Naive thymus-derived CD8-positive, alpha-beta T cell (primary cell): Measurements from ENCODE around the gene NR5A1. TPM values are rescaled to one million over a fixed set of nuclear protein-coding genes. Genes with fewer than 3 reads are reported as not detected.
A peak's percentile ranks its signal among the peaks of the same experiment; 100 is the strongest.

Source experiments
- ATAC-seq, 2 donors: fragments of 150-1000 bp; cut with Tn5 transposase in 1 of 2; sonication (Bioruptor Pico), chemical (Tn5 transposase) in 1 of 2; 1 replicate in 1 of 2; 2 replicates in 1 of 2; pipeline ENCODE4 v1.10.0; 2021; ENCODE audit warnings: mild to moderate bottlenecking in 2 of 2, moderate library complexity in 2 of 2
- POLR2A ChIA-PET: fragments of 350-600 bp; sonication (Branson Sonifier 250); formaldehyde crosslinking; loops from one replicate; lab custom pipeline; 2021; ENCODE audit warnings: antibody characterized with exemption; lab: Charles Lee
- DNase-seq, 10 donors: peaks; one replicate each; pipeline versions ENCODE4 v3.0.0 to v3.0.0-alpha.2; 2020 to 2022
- H3K27ac Mint-ChIP-seq, 10 donors: one replicate each; pipeline ENCODE4 v1.8.0; 2020 to 2022; ENCODE audit warnings: mild to moderate bottlenecking in 10 of 10, mixed read lengths in 10 of 10, moderate library complexity in 4 of 10, inconsistent platforms in 1 of 10
- H3K27me3 Mint-ChIP-seq, 5 donors: one replicate each; pipeline ENCODE4 v1.8.0; 2021 to 2022; ENCODE audit warnings: mixed read lengths in 5 of 5
- H3K36me3 Mint-ChIP-seq, 3 donors: one replicate each; pipeline ENCODE4 v1.8.0; 2020 to 2022; ENCODE audit warnings: mixed read lengths in 3 of 3, mild to moderate bottlenecking in 2 of 3, inconsistent platforms in 1 of 3
- H3K4me1 Mint-ChIP-seq, 4 donors: one replicate each; pipeline ENCODE4 v1.8.0; 2021 to 2022; ENCODE audit warnings: mixed read lengths in 4 of 4
- H3K4me3 Mint-ChIP-seq, 10 donors: one replicate each; pipeline ENCODE4 v1.8.0; 2020 to 2022; ENCODE audit warnings: mild to moderate bottlenecking in 10 of 10, mixed read lengths in 10 of 10, moderate library complexity in 6 of 10, inconsistent platforms in 1 of 10
- H3K9me3 Mint-ChIP-seq, 9 donors: one replicate each; pipeline ENCODE4 v1.8.0; 2020 to 2022; ENCODE audit warnings: mixed read lengths in 9 of 9, mild to moderate bottlenecking in 3 of 9, inconsistent platforms in 1 of 9, moderate library complexity in 1 of 9
- polyA plus RNA-seq, 3 donors: library from polyadenylated mRNA; unstranded; fragments of 300-500 nt; fragmentation: Illumina TruSeq; gene quantifications; one replicate each; pipeline ENCODE4 v1.2.3, GENCODE V29; 2021
- total RNA-seq, 8 experiments: library from RNA in 2 of 8; stranded (reverse) in 2 of 8; gene quantifications; one replicate each; pipeline ENCODE4 v1.2.3 and lab custom pipeline; 2021 to 2026

NR5A1 gene
- total and polyA plus RNA-seq, 5 experiments from 2014 or later: not detected

GRCh38 chr9:124495126-124496074, 11.8 kb downstream of the NR5A1 start:
- POLR2A ChIA-PET: no interaction called here
- Mint-ChIP-seq H3K9me3 (no peaks in the 10 kb centered on the region), H3K27me3 (no peaks in the 10 kb centered on the region), H3K4me1 (peaks cover 23 to 44% (median 33%) of the 10 kb centered on the region in 4 donors), H3K4me3 (peak overlapping the region; percentile 55 to 90 (median 78)), H3K36me3 (no peaks in the 10 kb centered on the region), H3K27ac (peak overlapping the region; percentile 80 to 99 (median 92))
- peak in 1 of 10 donors; percentile 20 for DNase-seq
- peak; percentile 51 to 58 for ATAC-seq

GRCh38 chr9:124493794-124494479, 13.3 kb downstream of the NR5A1 start:
- no peak for DNase-seq
- no peak for ATAC-seq
- Mint-ChIP-seq H3K4me1 (peaks cover 23 to 38% (median 30%) of the 10 kb centered on the region in 4 donors), H3K36me3 (no peaks in the 10 kb centered on the region), H3K4me3 (no peak overlapping the region), H3K9me3 (no peaks in the 10 kb centered on the region), H3K27ac (peak overlapping the region; percentile 23 to 92 (median 76)), H3K27me3 (no peaks in the 10 kb centered on the region)
- POLR2A ChIA-PET: no interaction called here

- DNase-seq (no peak), ATAC-seq (no peak)
- peak overlapping the region in 1 of 10 donors; percentile 92 for H3K27ac Mint-ChIP-seq
- H3K4me1 Mint-ChIP-seq: peaks cover 23 to 38% (median 30%) of the 10 kb centered on the region in 4 donors
- no peaks in the 10 kb centered on the region for H3K36me3 Mint-ChIP-seq
- no peaks in the 10 kb centered on the region for H3K27me3 Mint-ChIP-seq
- POLR2A ChIA-PET: no interaction called here
- H3K4me3 Mint-ChIP-seq: no peak overlapping the region
- H3K9me3 Mint-ChIP-seq: no peaks in the 10 kb centered on the region
Observed at GRCh38 chr9:124493218-124493617, 14.0 kb downstream of the NR5A1 start.

GRCh38 chr9:124492818-124493217, 14.4 kb downstream of the NR5A1 start:
- no peak for ATAC-seq
- Mint-ChIP-seq H3K27me3 (no peaks in the 10 kb centered on the region), H3K27ac (no peak overlapping the region), H3K4me3 (no peak overlapping the region), H3K9me3 (no peaks in the 10 kb centered on the region), H3K4me1 (peaks cover 21 to 37% (median 28%) of the 10 kb centered on the region in 4 donors), H3K36me3 (no peaks in the 10 kb centered on the region)
- POLR2A ChIA-PET: no interaction called here
- DNase-seq: no peak

GRCh38 chr9:124491049-124491975, 15.9 kb downstream of the NR5A1 start:
- DNase-seq: no peak
- H3K9me3 Mint-ChIP-seq: no peaks in the 10 kb centered on the region
- H3K4me3 Mint-ChIP-seq: no peak overlapping the region
- no peaks in the 10 kb centered on the region for H3K27me3 Mint-ChIP-seq
- POLR2A ChIA-PET: no interaction called here
- no peaks in the 10 kb centered on the region for H3K36me3 Mint-ChIP-seq
- no peak overlapping the region for H3K27ac Mint-ChIP-seq
- ATAC-seq: no peak
- H3K4me1 Mint-ChIP-seq: peaks cover 12 to 22% (median 19%) of the 10 kb centered on the region in 4 donors

GRCh38 chr9:124490004-124490403, 17.2 kb downstream of the NR5A1 start:
- POLR2A ChIA-PET: no interaction called here
- Mint-ChIP-seq H3K9me3 (no peaks in the 10 kb centered on the region), H3K27ac (peak overlapping the region in 1 of 10 donors; percentile 24), H3K4me1 (peaks cover 0 to 10% (median 6%) of the 10 kb centered on the region in 4 donors), H3K4me3 (no peak overlapping the region), H3K36me3 (no peaks in the 10 kb centered on the region), H3K27me3 (no peaks in the 10 kb centered on the region)
- ATAC-seq: no peak
- no peak for DNase-seq

GRCh38 chr9:124489222-124489621, 18.0 kb downstream of the NR5A1 start:
- no peak overlapping the region for H3K27ac Mint-ChIP-seq
- POLR2A ChIA-PET: interaction anchor here (0.5 to 0.8 kb wide), 2 partner anchors 9 to 55 kb away, joined by 3 read pairs; no protein-coding TSS in a partner anchor
- H3K36me3 Mint-ChIP-seq: no peaks in the 10 kb centered on the region
- ATAC-seq: no peak
- H3K4me3 Mint-ChIP-seq: no peak overlapping the region
- DNase-seq: no peak
- peaks cover 0 to 3% (median 3%) of the 10 kb centered on the region in 4 donors for H3K4me1 Mint-ChIP-seq
- no peaks in the 10 kb centered on the region for H3K27me3 Mint-ChIP-seq
- H3K9me3 Mint-ChIP-seq: no peaks in the 10 kb centered on the region

- POLR2A ChIA-PET: interaction anchor here (0.5 to 0.8 kb wide), 2 partner anchors 10 to 54 kb away, joined by 3 read pairs; no protein-coding TSS in a partner anchor
- H3K27ac Mint-ChIP-seq: no peak overlapping the region
- no peaks in the 10 kb centered on the region for H3K9me3 Mint-ChIP-seq
- no peak overlapping the region for H3K4me3 Mint-ChIP-seq
- ATAC-seq (no peak), DNase-seq (no peak)
- no peaks in the 10 kb centered on the region for H3K27me3 Mint-ChIP-seq
- peaks cover 0 to 3% (median 0%) of the 10 kb centered on the region in 4 donors for H3K4me1 Mint-ChIP-seq
- no peaks in the 10 kb centered on the region for H3K36me3 Mint-ChIP-seq
Observed at GRCh38 chr9:124488641-124489210, 18.5 kb downstream of the NR5A1 start.

GRCh38 chr9:124487260-124488182, 19.7 kb downstream of the NR5A1 start:
- no peak for DNase-seq
- no peaks in the 10 kb centered on the region for H3K27me3 Mint-ChIP-seq
- no peaks in the 10 kb centered on the region for H3K36me3 Mint-ChIP-seq
- H3K9me3 Mint-ChIP-seq: no peaks in the 10 kb centered on the region
- POLR2A ChIA-PET: no interaction called here
- H3K4me1 Mint-ChIP-seq: peaks cover 0 to 3% (median 0%) of the 10 kb centered on the region in 4 donors
- no peak for ATAC-seq
- H3K4me3 Mint-ChIP-seq: no peak overlapping the region
- no peak overlapping the region for H3K27ac Mint-ChIP-seq

GRCh38 chr9:124486778-124487259, 20.4 kb downstream of the NR5A1 start:
- Mint-ChIP-seq H3K4me1 (peaks cover 0 to 1% (median 0%) of the 10 kb centered on the region in 4 donors), H3K27ac (no peak overlapping the region), H3K36me3 (no peaks in the 10 kb centered on the region)

GRCh38 chr9:124485936-124486335, 21.3 kb downstream of the NR5A1 start:
- H3K4me3 Mint-ChIP-seq: no peak overlapping the region
- no peaks in the 10 kb centered on the region for H3K9me3 Mint-ChIP-seq
- no peak overlapping the region for H3K27ac Mint-ChIP-seq
- no peak for DNase-seq
- ATAC-seq: no peak
- H3K27me3 Mint-ChIP-seq: no peaks in the 10 kb centered on the region
- POLR2A ChIA-PET: no interaction called here
- H3K36me3 Mint-ChIP-seq: no peaks in the 10 kb centered on the region
- H3K4me1 Mint-ChIP-seq: no peaks in the 10 kb centered on the region

More at GRCh38 chr9:124486778-124487259, 20.4 kb downstream of the NR5A1 start:
- no peak overlapping the region for H3K4me3 Mint-ChIP-seq
- POLR2A ChIA-PET: no interaction called here
- H3K9me3 Mint-ChIP-seq: no peaks in the 10 kb centered on the region
- no peaks in the 10 kb centered on the region for H3K27me3 Mint-ChIP-seq
- no peak for DNase-seq
- no peak for ATAC-seq
